PC-3 (cell line): ENCODE results near the gene FGF6. TPM values are rescaled to one million over a fixed set of nuclear protein-coding genes. Genes with fewer than 3 reads are reported as not detected.

Source experiments
- total RNA-seq: library from RNA; depleted of rRNA; stranded (reverse); fragments of >200 nt; gene quantifications from 2 replicates; pipeline ENCODE4 v1.2.3, GENCODE V29; 2014; rRNA removed

The FGF6 gene
- total RNA-seq, 1 experiment from 2014 or later: not detected

Other genes with a start within 250 kb of the FGF6 start
- not detected in 2 replicates for gene CCND2, start 172.1 kb downstream of the FGF6 start, total RNA-seq
- 3.7 and 4.6 TPM in 2 replicates for gene TIGAR, start 124.6 kb downstream of the FGF6 start, total RNA-seq
- gene FGF23, start 66.1 kb downstream of the FGF6 start, total RNA-seq: not detected in 2 replicates
- gene RAD51AP1, start 93.1 kb upstream of the FGF6 start, total RNA-seq: 15.9 and 24.7 TPM in 2 replicates
- gene DYRK4, start 116.4 kb upstream of the FGF6 start, total RNA-seq: 49.4 and 58.6 TPM in 2 replicates
- 1.1 and 1.9 TPM in 2 replicates for gene AKAP3, start 203.2 kb upstream of the FGF6 start, total RNA-seq
- 41.9 and 71.5 TPM in 2 replicates for gene NDUFA9, start 203.3 kb upstream of the FGF6 start, total RNA-seq